Colonic mucosa (tissue), 4 donors: ENCODE measurements around the gene IRX5. TPM values are rescaled to one million over a fixed set of nuclear protein-coding genes. Genes with fewer than 3 reads are reported as not detected.

Source experiments
- DNase-seq: peaks from one replicate; pipeline ENCODE4 v3.0.0-alpha.2; 2020
- H3K27ac ChIP-seq: fragments of 200-600 bp; one replicate; pipeline ENCODE4 v1.8.0; 2021
- H3K27me3 ChIP-seq: fragments of 200-600 bp; one replicate; pipeline ENCODE4 v1.8.0; 2021
- H3K36me3 ChIP-seq: fragments of 200-600 bp; one replicate; pipeline ENCODE4 v1.8.0; 2021
- H3K4me1 ChIP-seq: fragments of 200-600 bp; one replicate; pipeline ENCODE4 v1.8.0; 2021; ENCODE audit warnings: mild to moderate bottlenecking
- H3K4me3 ChIP-seq: fragments of 200-600 bp; one replicate; pipeline ENCODE4 v1.8.0; 2021
- H3K9ac ChIP-seq, 2 donors: one replicate each; pipeline ENCODE4 v1.7.0; 2013; ENCODE audit warnings: control low read depth in 2 of 2, low read depth in 2 of 2, low read length in 2 of 2
- H3K9me3 ChIP-seq: fragments of 200-600 bp; one replicate; pipeline ENCODE4 v1.8.0; 2021
- intact Hi-C: fragments of 100-400 bp; cut with DNase I; formaldehyde crosslinking; loops from one replicate; pipeline ENCODE4 v1.14.1; 2022
- total RNA-seq, 2 donors: library from RNA; stranded (reverse); fragmentation: NEBNext Ultra II Directional in 1 of 2; extraction: Animal tissue kit (Norgen Biotek cat#: 25700) in 1 of 2; gene quantifications; one replicate each; pipeline ENCODE4 v1.2.1, GENCODE V29; 2021
- TF ChIP-seq, protein P1 (sequence below): fragments of 200-600 bp; IDR thresholded peaks from one replicate; pipeline ENCODE4 v1.8.0; 2022; ENCODE audit warnings: antibody characterized with exemption, mild to moderate bottlenecking
- donor health status: healthy.
- donor health status: DM: no; HTN: no; CAD: no.
- donor health status: DM: no; HTN: no; CAD: no.

IRX5 gene
- total RNA-seq = under 1 TPM; 0.11 to 0.17 TPM

DNA sequence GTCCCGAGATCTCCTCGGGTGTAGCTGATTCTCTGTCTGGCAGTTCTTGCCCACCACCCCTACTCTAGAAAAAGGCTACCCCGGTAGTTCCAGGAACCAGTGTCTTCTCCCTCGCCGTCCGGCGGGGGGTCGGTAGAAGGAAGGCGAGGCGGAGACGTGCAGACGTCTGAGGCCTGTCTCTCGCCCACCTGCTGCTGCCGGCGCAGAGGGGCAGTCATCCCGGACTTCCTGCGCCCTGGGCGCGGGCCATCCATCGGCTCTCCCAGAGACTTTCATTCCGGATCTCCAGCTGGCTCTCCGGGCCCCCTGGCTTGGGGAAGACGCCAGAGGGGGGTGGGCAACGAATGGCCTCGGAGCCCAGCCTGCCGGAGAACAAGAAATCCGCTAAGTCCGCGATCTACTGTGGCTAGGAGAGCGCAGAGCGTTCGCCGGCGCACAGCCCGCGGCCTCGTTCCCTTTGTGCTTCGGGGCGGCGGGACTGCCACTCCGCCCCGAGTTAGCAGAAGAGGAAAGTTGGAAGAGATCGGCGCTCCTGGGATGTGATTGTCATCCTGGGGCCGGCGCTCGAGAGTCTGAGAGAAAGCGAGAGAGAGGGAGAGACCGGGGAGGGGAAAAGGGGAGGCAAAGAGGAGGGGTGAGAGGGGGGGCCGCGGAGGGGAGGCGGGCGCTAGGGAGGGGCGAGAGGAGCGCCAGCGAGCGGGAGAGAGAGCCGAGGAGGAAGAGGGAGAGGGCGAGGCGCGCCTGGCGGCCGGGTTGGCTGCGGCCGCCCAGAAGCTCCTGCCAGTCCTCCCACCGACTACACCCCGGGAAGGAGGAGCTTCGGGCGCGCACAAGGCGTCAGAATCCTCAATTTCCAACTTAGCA lies at the start of gene IRX5:
Gene IRX5 (plus strand): TSS at position 861 of the 864 bp plus-strand sequence. CDS start 334 bp downstream, outside the sequence.
- peaks cover 71% of the 10 kb centered on the region for H3K27me3 ChIP-seq
- H3K27ac ChIP-seq = peak within 1 kb of the TSS; percentile 34
- H3K36me3 ChIP-seq = no peaks in the 10 kb centered on the region
- peaks cover 16% of the 10 kb centered on the region for H3K4me1 ChIP-seq
- TF ChIP-seq, protein P1, sequence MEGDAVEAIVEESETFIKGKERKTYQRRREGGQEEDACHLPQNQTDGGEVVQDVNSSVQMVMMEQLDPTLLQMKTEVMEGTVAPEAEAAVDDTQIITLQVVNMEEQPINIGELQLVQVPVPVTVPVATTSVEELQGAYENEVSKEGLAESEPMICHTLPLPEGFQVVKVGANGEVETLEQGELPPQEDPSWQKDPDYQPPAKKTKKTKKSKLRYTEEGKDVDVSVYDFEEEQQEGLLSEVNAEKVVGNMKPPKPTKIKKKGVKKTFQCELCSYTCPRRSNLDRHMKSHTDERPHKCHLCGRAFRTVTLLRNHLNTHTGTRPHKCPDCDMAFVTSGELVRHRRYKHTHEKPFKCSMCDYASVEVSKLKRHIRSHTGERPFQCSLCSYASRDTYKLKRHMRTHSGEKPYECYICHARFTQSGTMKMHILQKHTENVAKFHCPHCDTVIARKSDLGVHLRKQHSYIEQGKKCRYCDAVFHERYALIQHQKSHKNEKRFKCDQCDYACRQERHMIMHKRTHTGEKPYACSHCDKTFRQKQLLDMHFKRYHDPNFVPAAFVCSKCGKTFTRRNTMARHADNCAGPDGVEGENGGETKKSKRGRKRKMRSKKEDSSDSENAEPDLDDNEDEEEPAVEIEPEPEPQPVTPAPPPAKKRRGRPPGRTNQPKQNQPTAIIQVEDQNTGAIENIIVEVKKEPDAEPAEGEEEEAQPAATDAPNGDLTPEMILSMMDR = no peak
- H3K9me3 ChIP-seq = no peaks in the 10 kb centered on the region
- peak; percentile 80 for DNase-seq
- peak within 1 kb of the TSS in 1 of 2 donors; percentile 17 for H3K9ac ChIP-seq
- intact Hi-C loops = loop anchor here (10.0 kb wide), 1 partner anchor 645 kb away; the partner anchor contains the start of gene IRX3
- peak within 1 kb of the TSS; percentile 56 for H3K4me3 ChIP-seq

- no peaks in the 10 kb centered on the region for H3K4me1 ChIP-seq
- H3K4me3 ChIP-seq = no peak overlapping the region
- no peak overlapping the region for H3K27ac ChIP-seq
- H3K36me3 ChIP-seq = no peaks in the 10 kb centered on the region
- H3K9ac ChIP-seq = no peak overlapping the region
- TF ChIP-seq, protein P1 = no peak
- DNase-seq = no peak
- H3K9me3 ChIP-seq = no peaks in the 10 kb centered on the region
- H3K27me3 ChIP-seq = no peaks in the 10 kb centered on the region
- intact Hi-C loops = no loop called here
Measured at GRCh38 chr16:54882556-54882955, 48.1 kb upstream of the IRX5 start.

DNA sequence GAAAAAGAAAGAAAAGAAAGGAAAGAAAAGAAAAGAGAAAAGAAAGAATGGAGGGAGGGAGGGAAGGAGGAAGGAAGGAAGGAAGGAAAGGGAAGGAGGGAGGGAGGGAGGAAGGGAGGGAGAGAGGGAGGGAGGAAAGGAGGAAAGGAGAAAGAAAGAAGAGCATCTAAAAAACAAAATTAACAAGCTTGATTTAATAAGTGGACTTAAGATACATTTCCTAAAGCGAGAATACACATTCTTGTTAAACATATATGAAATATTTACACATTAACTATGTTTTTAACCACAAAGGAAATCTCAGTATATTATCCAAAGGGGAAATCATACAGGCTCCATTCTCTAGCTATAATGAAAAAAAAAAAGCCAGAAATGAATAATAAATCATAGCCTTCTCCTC lies 47.3 kb upstream of the IRX5 start:
- Histone ChIP-seq H3K9ac (no peak overlapping the region), H3K9me3 (no peaks in the 10 kb centered on the region), H3K27ac (no peak overlapping the region), H3K4me3 (no peak overlapping the region), H3K4me1 (no peaks in the 10 kb centered on the region), H3K36me3 (no peaks in the 10 kb centered on the region), H3K27me3 (no peaks in the 10 kb centered on the region)
- intact Hi-C loops = no loop called here
- TF ChIP-seq, protein P1 = no peak
- DNase-seq = no peak

DNA sequence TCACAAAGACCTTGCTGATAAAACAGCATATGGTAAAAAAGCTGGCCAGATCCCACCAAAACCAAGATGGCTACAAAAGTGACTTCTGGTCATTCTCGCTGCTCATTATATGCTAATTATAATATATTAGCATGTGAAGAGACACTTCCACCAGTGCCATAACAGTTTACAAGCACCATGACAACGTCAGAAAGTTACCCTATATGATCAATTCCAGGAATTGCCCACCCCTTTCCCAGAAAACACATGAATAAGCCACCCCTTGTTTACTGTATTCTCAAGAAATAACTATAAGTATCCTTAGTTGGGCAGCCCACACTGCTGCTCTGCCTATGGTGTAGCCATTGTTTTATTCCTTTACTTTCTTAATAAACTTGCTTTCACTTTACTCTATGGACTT lies 44.6 kb upstream of the IRX5 start:
- H3K4me3 ChIP-seq = no peak overlapping the region
- intact Hi-C loops = no loop called here
- H3K27ac ChIP-seq = no peak overlapping the region
- H3K36me3 ChIP-seq = no peaks in the 10 kb centered on the region
- DNase-seq = no peak
- no peaks in the 10 kb centered on the region for H3K4me1 ChIP-seq
- H3K27me3 ChIP-seq = no peaks in the 10 kb centered on the region
- H3K9me3 ChIP-seq = no peaks in the 10 kb centered on the region
- no peak overlapping the region for H3K9ac ChIP-seq
- TF ChIP-seq, protein P1 = no peak

GRCh38 chr16:54890381-54890780 lies 40.3 kb upstream of the IRX5 start:
- Histone ChIP-seq H3K36me3 (no peaks in the 10 kb centered on the region), H3K4me1 (no peaks in the 10 kb centered on the region), H3K27me3 (no peaks in the 10 kb centered on the region), H3K27ac (no peak overlapping the region), H3K9me3 (no peaks in the 10 kb centered on the region), H3K4me3 (no peak overlapping the region), H3K9ac (no peak overlapping the region)
- intact Hi-C loops = no loop called here
- DNase-seq = no peak
- TF ChIP-seq, protein P1 = no peak
